Activated CD8-positive, alpha-beta T cell treated with anti-CD3 and anti-CD28 coated beads, Interleukin-2, amount 10 ng/mL, durations not matched to agents 7 days and 5 days (primary cell): ENCODE results near the gene DPP4. TPM values are rescaled to one million over a fixed set of nuclear protein-coding genes. Genes with fewer than 3 reads are reported as not detected.
"Not testable (repeated sequence)": the region's sequence is repeated elsewhere in the genome, so short reads cannot be mapped to it uniquely, and the experiment has no call there.

ENCODE experiments used
- ATAC-seq: fragments of 150-1000 bp; cut with Tn5 transposase; one replicate; pipeline ENCODE4 v1.10.0; 2021; ENCODE audit warnings: moderate library complexity
- CTCF ChIA-PET: fragments of 350-600 bp; sonication (Branson Sonifier 250); formaldehyde crosslinking; loops from one replicate; lab custom pipeline; 2021; ENCODE audit warnings: antibody characterized with exemption; lab: Charles Lee
- POLR2A ChIA-PET: fragments of 350-600 bp; sonication (Branson Sonifier 250); formaldehyde crosslinking; loops from one replicate; lab custom pipeline; 2021; ENCODE audit warnings: antibody characterized with exemption; lab: Charles Lee
- DNase-seq: peaks from one replicate; pipeline ENCODE4 v3.0.0-alpha.2; 2020
- H3K27ac Mint-ChIP-seq: one replicate; pipeline ENCODE4 v1.8.0; 2021; ENCODE audit warnings: mild to moderate bottlenecking, mixed read lengths
- H3K27me3 Mint-ChIP-seq: one replicate; pipeline ENCODE4 v1.8.0; 2021; ENCODE audit warnings: low read depth, mixed read lengths
- H3K36me3 Mint-ChIP-seq: one replicate; pipeline ENCODE4 v1.8.0; 2021; ENCODE audit warnings: low read depth, mixed read lengths
- H3K4me1 Mint-ChIP-seq: one replicate; pipeline ENCODE4 v1.8.0; 2021; ENCODE audit warnings: low read depth, mixed read lengths
- H3K4me3 Mint-ChIP-seq: one replicate; pipeline ENCODE4 v1.8.0; 2021; ENCODE audit warnings: mild to moderate bottlenecking, mixed read lengths
- H3K9me3 Mint-ChIP-seq: one replicate; pipeline ENCODE4 v1.8.0; 2022; ENCODE audit warnings: mixed read lengths; ENCODE audit not compliant: insufficient read depth
- total RNA-seq, 2 experiments: library from RNA; stranded (reverse); gene quantifications; one replicate each; pipeline ENCODE4 v1.2.3, GENCODE V29; 2021

The DPP4 gene
- total RNA-seq, 2 experiments from 2014 or later = 158 TPM

GRCh38 chr2:162056796-162057399, 17.1 kb downstream of the DPP4 start:
- Mint-ChIP-seq H3K36me3 (peaks cover 90% of the 10 kb centered on the region), H3K4me3 (no peak overlapping the region), H3K27me3 (no peaks in the 10 kb centered on the region), H3K27ac (peak overlapping the region; percentile 85), H3K9me3 (peaks cover 8% of the 10 kb centered on the region), H3K4me1 (peaks cover 84% of the 10 kb centered on the region)
- ChIA-PET POLR2A (interaction anchor here (1.7 to 8.3 kb wide), 2 partner anchors 16 to 45 kb away, joined by 5 to 62 read pairs; partner anchors contain the start of gene DPP4), CTCF (interaction anchor here (0.6 to 6.7 kb wide), 10 partner anchors 11 to 470 kb away, joined by 3 to 50 read pairs (median 3); partner anchors contain the start of gene DPP4)
- ATAC-seq (no peak), DNase-seq (no peak)

- no peak for ATAC-seq
- H3K36me3 Mint-ChIP-seq = peaks cover 89% of the 10 kb centered on the region
Observed at GRCh38 chr2:162053808-162054155, 20.2 kb downstream of the DPP4 start.

GRCh38 chr2:162053066-162053807, 20.8 kb downstream of the DPP4 start:
- ATAC-seq (no peak), DNase-seq (no peak)
- CTCF ChIA-PET = no interaction called here
- H3K9me3 Mint-ChIP-seq = peaks cover 8% of the 10 kb centered on the region
- POLR2A ChIA-PET = interaction anchor here (1.3 kb wide), 1 partner anchor 19 kb away, joined by 3 read pairs; no protein-coding TSS in a partner anchor
- H3K36me3 Mint-ChIP-seq = peaks cover 89% of the 10 kb centered on the region
- no peak overlapping the region for H3K4me3 Mint-ChIP-seq
- H3K27me3 Mint-ChIP-seq = no peaks in the 10 kb centered on the region
- no peak overlapping the region for H3K27ac Mint-ChIP-seq
- peaks cover 71% of the 10 kb centered on the region for H3K4me1 Mint-ChIP-seq

More at GRCh38 chr2:162053808-162054155, 20.2 kb downstream of the DPP4 start:
- no peak overlapping the region for H3K27ac Mint-ChIP-seq
- H3K27me3 Mint-ChIP-seq = no peaks in the 10 kb centered on the region
- DNase-seq = no peak
- H3K4me1 Mint-ChIP-seq = peaks cover 71% of the 10 kb centered on the region
- no peak overlapping the region for H3K4me3 Mint-ChIP-seq
- CTCF ChIA-PET = no interaction called here
- POLR2A ChIA-PET = interaction anchor here (1.3 kb wide), 1 partner anchor 19 kb away, joined by 3 read pairs; no protein-coding TSS in a partner anchor
- peaks cover 8% of the 10 kb centered on the region for H3K9me3 Mint-ChIP-seq

GRCh38 chr2:162050513-162050961, 23.5 kb downstream of the DPP4 start:
- Mint-ChIP-seq H3K36me3 (peaks cover 72% of the 10 kb centered on the region), H3K27me3 (no peaks in the 10 kb centered on the region), H3K4me1 (peaks cover 52% of the 10 kb centered on the region), H3K9me3 (no peaks in the 10 kb centered on the region), H3K4me3 (no peak overlapping the region), H3K27ac (peak overlapping the region; percentile 11)
- ATAC-seq = no peak
- no peak for DNase-seq
- CTCF ChIA-PET = no interaction called here
- POLR2A ChIA-PET = no interaction called here

- H3K27ac Mint-ChIP-seq, DNase-seq, H3K27me3 Mint-ChIP-seq, H3K9me3 Mint-ChIP-seq, ATAC-seq, H3K4me3 Mint-ChIP-seq, CTCF ChIA-PET: not testable (repeated sequence)
- peaks cover 40% of the 10 kb centered on the region for H3K4me1 Mint-ChIP-seq
- H3K36me3 Mint-ChIP-seq = peaks cover 58% of the 10 kb centered on the region
- POLR2A ChIA-PET = interaction anchor here (0.8 kb wide), 1 partner anchor 57 kb away, joined by 5 read pairs; no protein-coding TSS in a partner anchor
Observed at GRCh38 chr2:162049089-162049488, 24.9 kb downstream of the DPP4 start.

GRCh38 chr2:162044586-162044985, 29.4 kb downstream of the DPP4 start:
- ChIA-PET CTCF (interaction anchor here (2.2 kb wide), 1 partner anchor 81 kb away, joined by 4 read pairs; no protein-coding TSS in a partner anchor), POLR2A (no interaction called here)
- Mint-ChIP-seq H3K9me3 (no peaks in the 10 kb centered on the region), H3K4me3 (no peak overlapping the region), H3K27ac (no peak overlapping the region), H3K36me3 (peaks cover 43% of the 10 kb centered on the region), H3K27me3 (no peaks in the 10 kb centered on the region), H3K4me1 (peaks cover 16% of the 10 kb centered on the region)
- ATAC-seq (no peak), DNase-seq (no peak)

- DNase-seq = no peak
- Mint-ChIP-seq H3K4me3 (no peak overlapping the region), H3K9me3 (no peaks in the 10 kb centered on the region), H3K4me1 (peaks cover 10% of the 10 kb centered on the region), H3K27me3 (no peaks in the 10 kb centered on the region), H3K36me3 (peaks cover 44% of the 10 kb centered on the region), H3K27ac (no peak overlapping the region)
- CTCF ChIA-PET = interaction anchor here (0.9 to 2.2 kb wide), 4 partner anchors 12 to 82 kb away, joined by 3 to 4 read pairs (median 3); no protein-coding TSS in a partner anchor
- POLR2A ChIA-PET = interaction anchor here (0.5 to 0.7 kb wide), 2 partner anchors 29 to 79 kb away, joined by 3 to 4 read pairs; no protein-coding TSS in a partner anchor
- ATAC-seq = no peak
Observed at GRCh38 chr2:162043132-162043531, 30.9 kb downstream of the DPP4 start.

GRCh38 chr2:162041485-162041884, 32.5 kb downstream of the DPP4 start:
- ChIA-PET POLR2A (interaction anchor here (1.5 kb wide), 1 partner anchor 15 kb away, joined by 4 read pairs; no protein-coding TSS in a partner anchor), CTCF (interaction anchor here (0.9 to 1.1 kb wide), 2 partner anchors 28 to 33 kb away, joined by 3 to 4 read pairs; no protein-coding TSS in a partner anchor)
- Mint-ChIP-seq H3K27ac (no peak overlapping the region), H3K27me3 (no peaks in the 10 kb centered on the region), H3K9me3 (no peaks in the 10 kb centered on the region), H3K36me3 (peaks cover 47% of the 10 kb centered on the region), H3K4me1 (peaks cover 8% of the 10 kb centered on the region), H3K4me3 (no peak overlapping the region)
- ATAC-seq = no peak
- no peak for DNase-seq

GRCh38 chr2:162038725-162039124, 35.3 kb downstream of the DPP4 start:
- Mint-ChIP-seq H3K4me1 (peaks cover 15% of the 10 kb centered on the region), H3K27ac (no peak overlapping the region), H3K36me3 (peaks cover 73% of the 10 kb centered on the region), H3K9me3 (no peaks in the 10 kb centered on the region), H3K27me3 (no peaks in the 10 kb centered on the region), H3K4me3 (no peak overlapping the region)
- CTCF ChIA-PET = interaction anchor here (0.9 kb wide), 2 partner anchors 20 to 85 kb away, joined by 3 read pairs; no protein-coding TSS in a partner anchor
- DNase-seq = no peak
- POLR2A ChIA-PET = no interaction called here
- no peak for ATAC-seq

GRCh38 chr2:162037886-162038285, 36.1 kb downstream of the DPP4 start:
- H3K4me3 Mint-ChIP-seq = no peak overlapping the region
- peaks cover 15% of the 10 kb centered on the region for H3K4me1 Mint-ChIP-seq
- H3K36me3 Mint-ChIP-seq = peaks cover 80% of the 10 kb centered on the region
- ATAC-seq (no peak), DNase-seq (no peak)
- no peaks in the 10 kb centered on the region for H3K27me3 Mint-ChIP-seq
- H3K27ac Mint-ChIP-seq = no peak overlapping the region
- CTCF ChIA-PET = interaction anchor here (0.9 to 2.1 kb wide), 2 partner anchors 15 to 21 kb away, joined by 3 to 5 read pairs; no protein-coding TSS in a partner anchor
- H3K9me3 Mint-ChIP-seq = no peaks in the 10 kb centered on the region
- POLR2A ChIA-PET = no interaction called here

- Mint-ChIP-seq H3K4me1 (peaks cover 15% of the 10 kb centered on the region), H3K4me3 (no peak overlapping the region), H3K9me3 (no peaks in the 10 kb centered on the region), H3K27me3 (no peaks in the 10 kb centered on the region), H3K36me3 (peaks cover 86% of the 10 kb centered on the region), H3K27ac (peak overlapping the region; percentile 46)
- DNase-seq (no peak), ATAC-seq (no peak)
- ChIA-PET POLR2A (no interaction called here), CTCF (interaction anchor here (1.2 to 3.3 kb wide), 5 partner anchors 9 to 91 kb away, joined by 3 to 11 read pairs (median 4); partner anchors contain the start of gene DPP4)
Observed at GRCh38 chr2:162037028-162037795, 36.8 kb downstream of the DPP4 start.
